HEK293T (cell line): ENCODE results near the gene PLEKHM1.

ENCODE experiments used
- CTCF ChIA-PET: fragments of 350-600 bp; formaldehyde crosslinking; extraction: SDS; loops from one replicate; lab custom pipeline; 2021; ENCODE audit warnings: antibody characterized with exemption, inconsistent platforms; lab: Yijun Ruan, JAX
- POLR2A ChIA-PET: fragments of 350-600 bp; formaldehyde crosslinking; extraction: SDS; loops from one replicate; lab custom pipeline; 2020; ENCODE audit warnings: antibody characterized with exemption, inconsistent platforms; lab: Yijun Ruan, JAX
- DNase-seq: peaks from one replicate; pipeline ENCODE4 v3.0.0; 2012; ENCODE audit warnings: mixed read lengths; ENCODE audit errors: extremely low spot score
- ARNT ChIP-seq: fragments of 450-650 bp; IDR thresholded peaks from 2 replicates; pipeline ENCODE4 v1.6.1; 2017; ENCODE audit warnings: mild to moderate bottlenecking
- BHLHE40 ChIP-seq: fragments of 450-650 bp; IDR thresholded peaks from 2 replicates; pipeline ENCODE4 v1.6.1; 2016; ENCODE audit warnings: mild to moderate bottlenecking, moderate library complexity, borderline replicate concordance
- CTBP1 ChIP-seq: fragments of 450-650 bp; IDR thresholded peaks from 2 replicates; pipeline ENCODE4 v1.6.1; 2016; ENCODE audit warnings: borderline replicate concordance
- ELF4 ChIP-seq: fragments of 450-650 bp; IDR thresholded peaks from 2 replicates; pipeline ENCODE4 v1.6.1; 2017; ENCODE audit warnings: antibody characterized with exemption
- FOXA1 ChIP-seq: fragments of 450-650 bp; IDR thresholded peaks from 2 replicates; pipeline ENCODE4 v1.6.1; 2016; ENCODE audit warnings: mild to moderate bottlenecking
- FOXK2 ChIP-seq: fragments of 450-650 bp; IDR thresholded peaks from 2 replicates; pipeline ENCODE4 v1.6.1; 2016; ENCODE audit warnings: mild to moderate bottlenecking
- FOXM1 ChIP-seq: fragments of 450-650 bp; IDR thresholded peaks from 2 replicates; pipeline ENCODE4 v1.6.1; 2017; ENCODE audit warnings: mild to moderate bottlenecking, borderline replicate concordance
- HDGF ChIP-seq: fragments of 450-650 bp; IDR thresholded peaks from 2 replicates; pipeline ENCODE4 v1.6.1; 2017; ENCODE audit warnings: antibody characterized with exemption, borderline replicate concordance
- L3MBTL2 ChIP-seq: fragments of 450-650 bp; conservative IDR thresholded peaks from 2 replicates; pipeline ENCODE4 v1.6.1; 2016; ENCODE audit warnings: mild to moderate bottlenecking
- LEF1 ChIP-seq: fragments of 450-650 bp; IDR thresholded peaks from 2 replicates; pipeline ENCODE4 v1.6.1; 2017; ENCODE audit warnings: mild to moderate bottlenecking, borderline replicate concordance
- NFRKB ChIP-seq: fragments of 450-650 bp; IDR thresholded peaks from 2 replicates; pipeline ENCODE4 v1.6.1; 2016; ENCODE audit warnings: mild to moderate bottlenecking, moderate library complexity
- SP1 ChIP-seq: fragments of 450-650 bp; IDR thresholded peaks from 2 replicates; pipeline ENCODE4 v1.6.1; 2017
- SUZ12 ChIP-seq: fragments of 450-650 bp; IDR thresholded peaks from 2 replicates; pipeline ENCODE4 v1.6.1; 2016; ENCODE audit warnings: mild to moderate bottlenecking
- TARDBP ChIP-seq: fragments of 450-650 bp; IDR thresholded peaks from 2 replicates; pipeline ENCODE4 v1.6.1; 2016
- ZNF384 ChIP-seq: fragments of 450-650 bp; IDR thresholded peaks from 2 replicates; pipeline ENCODE4 v1.6.1; 2016
- TF ChIP-seq, protein P1 (sequence below): fragments of 450-650 bp; IDR thresholded peaks from 2 replicates; pipeline ENCODE4 v1.6.1; 2016

Gene PLEKHM1

DNA sequence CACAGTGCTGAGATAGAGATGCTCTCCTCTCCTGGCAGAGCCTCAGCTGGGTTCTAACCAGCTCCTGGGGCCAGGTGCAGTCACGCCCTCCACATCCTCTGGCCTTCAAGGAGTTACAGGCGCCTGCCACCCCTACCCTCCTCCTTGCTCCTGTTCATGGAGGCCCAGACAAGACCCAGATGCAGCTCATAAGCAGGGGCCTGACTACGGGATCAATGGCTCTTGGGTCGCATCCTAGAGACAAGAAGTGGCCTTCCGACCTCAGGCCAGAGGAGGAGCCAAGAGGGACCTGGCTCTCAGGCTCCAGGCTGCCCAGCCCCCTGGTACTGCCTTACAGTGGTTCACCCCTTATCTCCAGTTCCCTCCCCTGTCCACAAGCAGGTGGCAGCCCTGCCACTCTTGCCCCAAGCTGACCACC lies 80.9 kb downstream of the PLEKHM1 start:
- ChIA-PET CTCF (no interaction called here), POLR2A (interaction anchor here (1.7 kb wide), 1 partner anchor 11 kb away, joined by 5 read pairs; no protein-coding TSS in a partner anchor)
- DNase-seq = no peak
- no peak for TF ChIP-seq SUZ12
- TF ChIP-seq SP1 = no peak
- TF ChIP-seq L3MBTL2 = no peak
- TF ChIP-seq BHLHE40 = no peak
- no peak for TF ChIP-seq TARDBP
- no peak for TF ChIP-seq HDGF
- no peak for TF ChIP-seq FOXA1
- TF ChIP-seq ZNF384 = no peak
- no peak for TF ChIP-seq ARNT
- no peak for TF ChIP-seq FOXK2
- TF ChIP-seq CTBP1 = no peak
- no peak for TF ChIP-seq ELF4
- no peak for TF ChIP-seq NFRKB

DNA sequence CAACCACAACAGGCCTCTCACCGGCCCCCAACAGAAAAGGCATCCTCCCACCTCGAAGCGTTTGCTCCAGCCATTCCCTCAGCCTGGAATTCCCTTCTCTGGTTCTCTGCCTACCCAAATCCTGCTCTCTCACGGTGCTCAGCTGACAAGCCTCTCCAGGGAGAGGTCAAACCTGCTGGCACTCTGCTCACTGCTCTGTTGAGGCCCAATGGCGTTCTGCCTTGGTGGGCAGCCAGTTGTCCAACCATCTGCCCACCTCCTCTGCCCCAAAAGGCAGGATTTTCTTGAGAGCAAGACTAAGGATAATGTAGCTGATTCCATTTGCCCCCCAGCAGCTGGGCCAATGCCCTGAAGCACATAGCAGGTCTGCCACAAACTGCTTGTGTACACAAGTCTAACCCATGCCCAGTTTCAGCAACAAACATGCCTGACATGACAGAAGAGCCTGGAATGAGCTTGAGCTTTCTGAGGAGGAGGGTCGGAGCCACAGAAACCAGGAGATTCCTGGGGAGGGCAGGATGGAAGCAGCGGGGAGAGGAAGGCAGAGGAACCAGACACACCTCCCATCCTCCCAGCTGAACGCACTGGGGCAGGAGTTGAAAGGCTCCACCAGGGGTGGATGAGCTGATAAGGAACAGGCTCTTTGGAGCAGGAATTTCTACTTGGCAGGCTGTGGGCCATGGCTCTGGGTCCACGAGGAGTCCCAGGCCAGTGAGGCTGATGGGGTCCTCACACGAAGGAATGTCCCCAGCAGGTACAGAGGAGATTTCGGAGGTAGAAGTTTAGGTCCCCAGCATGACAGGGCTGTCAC lies 81.7 kb downstream of the PLEKHM1 start:
- TF ChIP-seq SUZ12 (no peak), HDGF (no peak), TARDBP (no peak), ARNT (no peak), FOXA1 (no peak), LEF1 (no peak), ELF4 (no peak), CTBP1 (no peak), L3MBTL2 (no peak), NFRKB (no peak), BHLHE40 (no peak), ZNF384 (no peak), SP1 (no peak)
- TF ChIP-seq, protein P1, sequence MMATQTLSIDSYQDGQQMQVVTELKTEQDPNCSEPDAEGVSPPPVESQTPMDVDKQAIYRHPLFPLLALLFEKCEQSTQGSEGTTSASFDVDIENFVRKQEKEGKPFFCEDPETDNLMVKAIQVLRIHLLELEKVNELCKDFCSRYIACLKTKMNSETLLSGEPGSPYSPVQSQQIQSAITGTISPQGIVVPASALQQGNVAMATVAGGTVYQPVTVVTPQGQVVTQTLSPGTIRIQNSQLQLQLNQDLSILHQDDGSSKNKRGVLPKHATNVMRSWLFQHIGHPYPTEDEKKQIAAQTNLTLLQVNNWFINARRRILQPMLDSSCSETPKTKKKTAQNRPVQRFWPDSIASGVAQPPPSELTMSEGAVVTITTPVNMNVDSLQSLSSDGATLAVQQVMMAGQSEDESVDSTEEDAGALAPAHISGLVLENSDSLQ = no peak
- ChIA-PET CTCF (interaction anchor here (1.1 kb wide), 1 partner anchor 14 kb away, joined by 4 read pairs; no protein-coding TSS in a partner anchor), POLR2A (interaction anchor here (1.5 to 1.7 kb wide), 2 partner anchors 10 to 17 kb away, joined by 3 to 5 read pairs; no protein-coding TSS in a partner anchor)
- no peak for DNase-seq

DNA sequence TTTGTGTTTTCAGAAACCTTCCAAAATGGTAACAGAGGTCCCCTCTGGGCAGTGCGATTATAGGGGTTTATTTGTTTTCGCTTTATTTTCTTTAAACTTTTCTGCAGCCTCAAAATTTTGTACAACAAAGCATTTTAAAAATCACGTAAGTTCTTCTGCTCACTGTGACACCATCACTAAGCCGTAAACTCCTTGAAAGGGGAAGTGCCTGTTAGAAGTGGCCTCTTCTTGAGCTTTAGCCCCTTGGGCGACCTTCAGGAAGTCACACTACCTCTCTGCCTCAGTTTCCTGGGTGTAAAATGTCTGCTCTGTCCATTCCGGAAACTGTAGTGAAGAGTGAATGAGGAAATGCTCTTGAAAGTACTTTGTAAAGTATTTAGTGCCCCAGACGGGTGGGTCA lies 84.4 kb downstream of the PLEKHM1 start:
- no peak for DNase-seq
- POLR2A ChIA-PET = no interaction called here
- TF ChIP-seq L3MBTL2 (no peak), SP1 (no peak), BHLHE40 (no peak), ELF4 (no peak), FOXM1 (no peak), TARDBP (no peak), LEF1 (no peak), ZNF384 (no peak), NFRKB (no peak), FOXA1 (no peak), ARNT (no peak), CTBP1 (no peak), HDGF (no peak), SUZ12 (no peak), FOXK2 (no peak)
- TF ChIP-seq, protein P1 = no peak
- CTCF ChIA-PET = interaction anchor here (1.4 kb wide), 1 partner anchor 19 kb away, joined by 7 read pairs; no protein-coding TSS in a partner anchor

DNA sequence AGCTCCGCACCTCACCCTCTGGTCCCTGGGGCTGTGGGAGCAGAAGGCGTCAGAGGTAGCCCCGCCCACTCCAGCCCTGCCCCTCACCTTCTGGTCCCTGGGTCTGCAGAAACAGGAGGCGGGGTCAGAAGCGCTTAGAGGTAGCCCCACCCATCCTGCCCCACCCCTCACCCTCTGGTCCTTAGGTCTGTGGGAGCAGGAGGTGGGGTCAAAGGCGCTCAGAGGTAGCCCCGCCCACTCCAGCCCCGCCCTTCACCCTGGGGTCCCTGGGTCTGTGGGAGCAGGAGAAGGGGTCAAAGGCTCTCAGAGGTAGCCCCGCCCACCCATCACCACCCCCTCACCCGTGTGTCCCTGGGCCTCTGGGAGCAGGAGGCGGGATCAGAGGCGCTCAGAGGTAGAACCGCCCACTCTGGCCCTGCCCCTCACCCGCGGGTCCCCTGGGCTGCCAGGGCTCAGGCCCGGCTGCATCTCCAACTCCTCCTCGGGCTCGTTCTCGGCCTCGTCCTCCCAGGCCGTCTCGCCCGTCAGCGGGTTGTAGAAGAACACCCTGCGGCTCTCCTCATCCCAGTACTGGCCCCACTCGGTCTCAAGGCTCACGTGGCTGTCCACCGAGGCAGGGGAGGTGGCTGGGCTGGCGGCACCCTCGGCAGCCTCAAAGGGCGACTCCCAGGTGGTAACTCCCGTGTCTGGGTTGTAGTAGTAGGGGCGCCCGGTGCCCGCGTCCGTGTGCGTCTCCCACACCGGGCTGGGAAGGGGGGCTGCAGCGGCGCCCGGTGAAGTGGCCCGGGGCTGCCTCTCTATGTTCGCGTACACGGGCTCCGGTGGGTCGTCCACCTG lies 85.1 kb downstream of the PLEKHM1 start:
- TF ChIP-seq HDGF (no peak), L3MBTL2 (no peak), FOXA1 (no peak), ELF4 (no peak), LEF1 (no peak), NFRKB (no peak), TARDBP (no peak), SP1 (no peak), FOXK2 (no peak), FOXM1 (no peak), BHLHE40 (no peak), CTBP1 (no peak), ARNT (no peak), SUZ12 (no peak), ZNF384 (no peak)
- TF ChIP-seq, protein P1 = no peak
- no peak for DNase-seq
- ChIA-PET POLR2A (no interaction called here), CTCF (no interaction called here)

DNA sequence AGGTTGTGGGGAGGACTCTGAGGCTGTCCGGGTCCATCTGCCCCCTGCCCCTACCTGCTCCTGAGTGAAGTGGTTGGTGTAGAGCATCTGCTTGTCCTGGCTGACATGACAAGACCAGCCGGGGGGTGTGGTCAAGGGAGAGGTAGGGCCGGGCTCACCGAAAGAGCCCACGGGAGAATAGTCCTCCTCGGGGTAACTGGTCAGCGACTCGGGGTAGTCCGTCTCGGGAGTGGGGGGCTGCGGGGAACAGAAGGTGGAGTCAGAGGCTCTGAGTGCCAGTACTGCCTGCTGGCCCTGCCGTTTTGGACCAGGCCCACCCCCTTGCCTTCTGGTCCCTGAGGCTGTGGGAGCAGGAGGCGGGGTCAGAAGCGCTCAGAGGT lies 85.7 kb downstream of the PLEKHM1 start:
- ChIA-PET CTCF (no interaction called here), POLR2A (no interaction called here)
- no peak for DNase-seq
- TF ChIP-seq ARNT = no peak
